Measurements from ENCODE around the gene DBF4.

DNA sequence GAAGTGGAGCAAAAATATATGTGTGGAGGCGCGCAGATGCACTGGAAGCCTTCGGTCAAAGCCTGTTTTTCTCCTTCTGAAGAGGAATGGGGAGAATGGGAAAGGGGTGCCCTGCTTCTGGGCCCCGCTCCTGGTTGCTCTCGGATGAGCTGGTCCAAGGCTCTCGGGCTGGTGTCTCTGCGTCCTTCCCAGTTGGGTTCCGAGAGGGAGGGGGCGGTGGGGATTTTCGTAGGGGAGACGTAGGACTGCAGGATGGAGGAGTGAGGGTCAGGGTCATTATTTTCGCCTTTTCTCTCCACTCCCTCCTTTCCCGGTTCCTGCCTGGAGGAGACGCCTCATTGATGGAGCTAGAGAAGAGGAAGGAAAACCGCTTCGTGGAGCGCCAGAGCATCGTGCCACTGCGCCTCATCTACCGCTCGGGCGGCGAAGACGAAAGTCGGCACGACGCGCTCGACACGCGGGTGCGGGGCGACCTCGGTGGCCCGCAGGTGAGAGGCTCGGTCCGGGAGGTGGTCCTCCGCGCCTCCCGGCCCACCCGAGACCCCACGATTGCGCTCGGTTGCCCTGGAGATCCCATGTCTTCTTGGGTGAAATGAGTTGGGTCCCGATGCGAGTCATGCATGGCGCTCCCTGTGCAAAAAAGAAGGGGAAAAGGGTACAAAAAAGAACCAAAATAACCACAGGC is 58.5 kb downstream of the DBF4 start:
- no peak for TF ChIP-seq GATA3 (IDR thresholded peaks at IDR 0.05; ENCODE audit: low read depth, low read length)
- no peak for TF ChIP-seq GATA2 (IDR thresholded peaks at IDR 0.05; ENCODE audit: low read depth, low read length)

Data from SH-SY5Y (cell line).